SK-N-SH (cell line): ENCODE measurements around the gene PIGN.

Experiments
- EP300 ChIP-seq, 2 experiments: IDR thresholded peaks; 2 replicates each; pipeline versions ENCODE4 v1.4.0 to v1.6.1; 2012; ENCODE audit warnings: borderline replicate concordance in 1 of 2, low read depth in 1 of 2, low read length in 1 of 2
- NFIC ChIP-seq: IDR thresholded peaks from 2 replicates; pipeline ENCODE4 v1.4.0; 2012; ENCODE audit warnings: borderline replicate concordance
- TF ChIP-seq, protein P1 (sequence below): fragments of 200-600 bp; sonication (generic); IDR thresholded peaks from 2 replicates; pipeline ENCODE4 v1.6.1; 2017; ENCODE audit warnings: antibody characterized with exemption, mild to moderate bottlenecking, moderate library complexity

DNA sequence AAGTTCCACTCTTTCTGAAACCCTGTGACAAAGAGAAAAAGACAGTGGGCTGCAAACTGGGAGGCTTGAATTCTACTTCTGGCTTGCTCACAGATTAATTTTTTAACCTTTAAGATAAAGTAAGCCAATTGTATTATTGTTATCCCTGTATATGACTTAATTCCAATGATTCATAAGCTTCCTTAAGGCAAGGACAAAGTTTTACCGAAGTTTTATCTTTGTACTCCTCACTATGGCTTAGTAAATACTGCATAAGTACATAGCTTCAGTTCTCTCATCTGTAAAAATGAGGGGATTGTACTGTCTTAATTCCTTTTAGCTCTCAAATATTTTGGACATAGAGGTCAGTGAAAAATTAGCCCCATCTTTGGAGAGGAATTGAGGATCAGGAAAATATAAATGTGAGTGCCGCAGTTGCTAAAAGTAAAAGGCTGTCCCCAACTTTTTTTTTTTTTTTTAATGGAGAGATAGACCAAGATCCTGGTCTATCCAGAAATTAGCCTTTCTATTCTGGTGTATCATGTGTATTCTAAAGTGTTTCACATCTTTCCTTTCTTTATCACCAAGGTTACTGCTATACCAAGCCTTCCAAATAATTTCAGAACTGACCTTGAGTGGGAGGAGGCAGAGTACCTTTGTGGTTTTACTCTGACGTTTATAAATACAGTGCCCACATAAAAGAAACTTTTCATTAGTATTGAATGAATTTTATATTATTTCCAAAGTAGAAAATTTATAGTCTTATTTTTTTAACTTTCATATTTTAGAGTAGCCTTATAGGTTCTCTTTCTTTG, 13.5 kb upstream of the PIGN start:
- no peak for TF ChIP-seq EP300 (IDR thresholded peaks at IDR 0.05; ENCODE audit: borderline replicate concordance in 1 of 2, low read depth in 1 of 2, low read length in 1 of 2)
- TF ChIP-seq NFIC: no peak
- TF ChIP-seq, protein P1, sequence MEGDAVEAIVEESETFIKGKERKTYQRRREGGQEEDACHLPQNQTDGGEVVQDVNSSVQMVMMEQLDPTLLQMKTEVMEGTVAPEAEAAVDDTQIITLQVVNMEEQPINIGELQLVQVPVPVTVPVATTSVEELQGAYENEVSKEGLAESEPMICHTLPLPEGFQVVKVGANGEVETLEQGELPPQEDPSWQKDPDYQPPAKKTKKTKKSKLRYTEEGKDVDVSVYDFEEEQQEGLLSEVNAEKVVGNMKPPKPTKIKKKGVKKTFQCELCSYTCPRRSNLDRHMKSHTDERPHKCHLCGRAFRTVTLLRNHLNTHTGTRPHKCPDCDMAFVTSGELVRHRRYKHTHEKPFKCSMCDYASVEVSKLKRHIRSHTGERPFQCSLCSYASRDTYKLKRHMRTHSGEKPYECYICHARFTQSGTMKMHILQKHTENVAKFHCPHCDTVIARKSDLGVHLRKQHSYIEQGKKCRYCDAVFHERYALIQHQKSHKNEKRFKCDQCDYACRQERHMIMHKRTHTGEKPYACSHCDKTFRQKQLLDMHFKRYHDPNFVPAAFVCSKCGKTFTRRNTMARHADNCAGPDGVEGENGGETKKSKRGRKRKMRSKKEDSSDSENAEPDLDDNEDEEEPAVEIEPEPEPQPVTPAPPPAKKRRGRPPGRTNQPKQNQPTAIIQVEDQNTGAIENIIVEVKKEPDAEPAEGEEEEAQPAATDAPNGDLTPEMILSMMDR: no peak
